Measurements from ENCODE around the gene CA9. TPM values are rescaled to one million over a fixed set of nuclear protein-coding genes. Genes with fewer than 3 reads are reported as not detected.
A peak's percentile ranks its signal among the peaks of the same experiment; 100 is the strongest.

CA9 gene
- total RNA-seq, 1 donor from 2014 or later: 0.09 TPM

- H3K9me3 ChIP-seq (ENCODE audit: low read depth): no peaks in the 10 kb centered on the region
- H3K4me1 ChIP-seq: peaks cover 14% of the 10 kb centered on the region
- H3K79me2 ChIP-seq (ENCODE audit: low read depth): peaks cover 28% of the 10 kb centered on the region
- H2AFZ ChIP-seq (replicated peaks): no peak overlapping the region
- peak; percentile 36 for DNase-seq (ENCODE audit: low spot score)
- TF ChIP-seq EZH2phosphoT487 (IDR thresholded peaks at IDR 0.05) (no peak), CTCF (IDR thresholded peaks at IDR 0.05) (peak; percentile 38)
- peaks cover 15% of the 10 kb centered on the region for H3K27me3 Mint-ChIP-seq (ENCODE audit: insufficient read depth, low read depth)
- H3K27me3 ChIP-seq: peaks cover 13% of the 10 kb centered on the region
- H3K27ac ChIP-seq: no peak overlapping the region
- H3K27ac Mint-ChIP-seq: peak overlapping the region; percentile 50
- peaks cover 10% of the 10 kb centered on the region for H4K20me1 ChIP-seq (ENCODE audit: low read depth)
- H3K4me3 Mint-ChIP-seq: peak overlapping the region; percentile 60
- H3K36me3 Mint-ChIP-seq: peaks cover 29% of the 10 kb centered on the region
- H3K4me1 Mint-ChIP-seq: peaks cover 65% of the 10 kb centered on the region
- no peak overlapping the region for H3K9ac ChIP-seq
- peaks cover 53% of the 10 kb centered on the region for H3F3A ChIP-seq (ENCODE audit: low read depth)
- no peak overlapping the region for H3K4me2 ChIP-seq
- no peaks in the 10 kb centered on the region for H3K36me3 ChIP-seq
- H3K4me3 ChIP-seq: no peak overlapping the region
- peaks cover 3% of the 10 kb centered on the region for H3K9me3 Mint-ChIP-seq
Observed at GRCh38 chr9:35660966-35661415, 12.7 kb upstream of the CA9 start.

DNA sequence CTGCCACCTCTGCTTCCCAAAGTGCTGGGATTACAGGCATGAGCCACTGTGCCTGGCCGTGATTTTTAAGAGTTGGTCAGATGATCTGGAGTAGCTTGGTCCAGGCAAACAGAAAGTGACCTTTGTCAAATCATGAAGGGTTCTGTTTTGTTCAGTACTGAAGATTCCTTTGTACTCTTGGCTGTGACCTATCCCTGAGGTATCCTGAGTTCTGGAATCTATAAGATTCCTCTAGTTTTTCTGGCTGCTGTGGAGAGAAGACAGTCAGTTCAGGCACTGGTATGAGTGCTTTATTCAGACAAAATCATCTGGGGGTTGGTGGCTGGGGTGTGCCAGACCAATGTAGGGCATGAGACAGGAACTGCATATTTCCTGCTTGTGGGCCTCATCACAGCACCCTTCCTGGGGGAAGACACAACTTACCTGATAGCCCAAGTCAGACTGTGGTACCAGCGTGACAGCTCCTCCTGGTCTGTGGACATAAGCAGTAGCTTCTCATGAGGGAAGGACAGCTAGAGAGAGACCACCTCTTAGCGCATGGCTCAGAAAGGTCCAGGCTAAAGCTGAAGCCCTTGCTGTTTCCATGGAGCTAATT is 11.9 kb upstream of the CA9 start:
- Mint-ChIP-seq H3K4me1 (peaks cover 59% of the 10 kb centered on the region), H3K36me3 (peaks cover 29% of the 10 kb centered on the region), H3K9me3 (peaks cover 3% of the 10 kb centered on the region), H3K4me3 (peak overlapping the region; percentile 46), H3K27me3 (ENCODE audit: insufficient read depth, low read depth) (peaks cover 20% of the 10 kb centered on the region), H3K27ac (no peak overlapping the region)
- DNase-seq (ENCODE audit: low spot score): no peak
- no peak overlapping the region for H3K4me3 ChIP-seq
- peaks cover 14% of the 10 kb centered on the region for H3K4me1 ChIP-seq
- no peak overlapping the region for H3K9ac ChIP-seq
- H3F3A ChIP-seq (ENCODE audit: low read depth): peaks cover 48% of the 10 kb centered on the region
- no peak for TF ChIP-seq EZH2phosphoT487 (IDR thresholded peaks at IDR 0.05)
- TF ChIP-seq CTCF (IDR thresholded peaks at IDR 0.05): no peak
- no peak for TF ChIP-seq EZH2 (IDR thresholded peaks at IDR 0.05)
- H3K79me2 ChIP-seq (ENCODE audit: low read depth): peaks cover 28% of the 10 kb centered on the region
- peaks cover 10% of the 10 kb centered on the region for H4K20me1 ChIP-seq (ENCODE audit: low read depth)
- no peak overlapping the region for H3K4me2 ChIP-seq
- no peaks in the 10 kb centered on the region for H3K9me3 ChIP-seq (ENCODE audit: low read depth)
- H3K36me3 ChIP-seq: no peaks in the 10 kb centered on the region
- H3K27ac ChIP-seq: no peak overlapping the region
- H3K27me3 ChIP-seq: peaks cover 4% of the 10 kb centered on the region
- H2AFZ ChIP-seq (replicated peaks): no peak overlapping the region

DNA sequence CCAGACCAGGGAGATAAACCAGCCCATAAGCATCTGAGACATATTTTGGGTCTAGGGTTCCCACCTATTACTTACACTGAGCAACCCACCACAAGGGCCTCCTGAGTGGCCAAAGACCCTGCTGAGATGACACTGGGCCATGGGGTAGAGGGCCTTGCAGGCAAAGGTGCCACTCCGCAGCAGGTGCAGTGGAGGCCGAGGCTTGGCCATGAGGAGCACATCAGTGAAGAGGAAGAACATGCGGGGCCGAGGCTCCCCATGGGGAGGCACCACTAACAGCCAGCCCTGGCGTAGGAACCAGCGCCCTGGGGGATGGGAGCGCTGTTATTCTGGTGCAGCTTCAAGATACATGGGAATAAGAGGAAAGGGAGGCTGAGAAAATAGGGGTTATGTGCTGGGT is 11.3 kb upstream of the CA9 start:
- DNase-seq (ENCODE audit: low spot score): no peak
- Histone ChIP-seq H3K4me2 (no peak overlapping the region), H3K4me3 (no peak overlapping the region), H3F3A (ENCODE audit: low read depth) (peaks cover 42% of the 10 kb centered on the region), H3K36me3 (no peaks in the 10 kb centered on the region), H3K4me1 (peaks cover 14% of the 10 kb centered on the region), H3K27ac (no peak overlapping the region), H4K20me1 (ENCODE audit: low read depth) (peaks cover 10% of the 10 kb centered on the region), H3K27me3 (no peaks in the 10 kb centered on the region), H3K9ac (no peak overlapping the region), H3K79me2 (ENCODE audit: low read depth) (peaks cover 28% of the 10 kb centered on the region), H2AFZ (replicated peaks) (no peak overlapping the region), H3K9me3 (ENCODE audit: low read depth) (no peaks in the 10 kb centered on the region)
- TF ChIP-seq EZH2 (IDR thresholded peaks at IDR 0.05): no peak
- no peak for TF ChIP-seq EZH2phosphoT487 (IDR thresholded peaks at IDR 0.05)
- TF ChIP-seq CTCF (IDR thresholded peaks at IDR 0.05): no peak
- no peak overlapping the region for H3K27ac Mint-ChIP-seq
- peaks cover 29% of the 10 kb centered on the region for H3K36me3 Mint-ChIP-seq
- peaks cover 54% of the 10 kb centered on the region for H3K4me1 Mint-ChIP-seq
- peaks cover 16% of the 10 kb centered on the region for H3K27me3 Mint-ChIP-seq (ENCODE audit: insufficient read depth, low read depth)
- H3K9me3 Mint-ChIP-seq: peaks cover 3% of the 10 kb centered on the region
- H3K4me3 Mint-ChIP-seq: peak overlapping the region; percentile 14

All from neural progenitor cell (in vitro differentiated cells).